ENCODE data around the gene TPK1.

DNA sequence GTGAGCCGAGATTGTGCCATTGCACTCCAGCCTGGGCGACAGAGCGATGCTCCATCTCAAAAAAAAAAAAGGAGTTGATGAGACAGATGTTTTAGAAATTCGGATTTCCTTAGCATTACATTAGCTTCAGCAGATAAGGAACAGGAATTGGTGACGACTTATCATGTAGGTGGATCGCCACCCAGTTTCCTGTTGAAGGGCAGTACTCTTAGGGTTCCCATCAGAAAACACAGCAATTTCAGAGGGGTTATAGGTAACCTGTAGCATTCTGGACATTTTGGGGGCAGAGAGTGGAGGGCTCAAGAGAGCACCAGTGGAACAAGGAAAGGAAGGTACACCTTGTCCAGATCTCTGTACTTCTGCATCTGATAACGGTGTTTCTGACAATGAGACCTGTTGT, 286.0 kb downstream of the TPK1 start:
- TF ChIP-seq SMC3 (IDR thresholded peaks at IDR 0.05; ENCODE audit: low read depth, low read length) = no peak
- no peak for TF ChIP-seq CEBPB (IDR thresholded peaks at IDR 0.05; ENCODE audit: low read depth, low read length)
- no peak for TF ChIP-seq CTCF (conservative IDR thresholded peaks at IDR 0.05; ENCODE audit: low read depth, low read length)
- no peak for TF ChIP-seq CHD1 (IDR thresholded peaks at IDR 0.05; ENCODE audit: low read depth, low read length)
- TF ChIP-seq POLR2A (IDR thresholded peaks at IDR 0.05; ENCODE audit: low read depth, low read length) = no peak
- TF ChIP-seq ELK1 (IDR thresholded peaks at IDR 0.05; ENCODE audit: borderline replicate concordance, low read depth, low read length) = no peak
